Transverse colon (tissue), 4 donors: ENCODE data around the gene CFAP119.

Experiments
- POLR2A ChIP-seq: fragments of 450-650 bp; IDR thresholded peaks from one replicate; pipeline ENCODE4 v1.6.1; 2016; ENCODE audit warnings: antibody characterized with exemption, mild to moderate bottlenecking, moderate library complexity
- POLR2AphosphoS5 ChIP-seq, 3 donors: sonication (generic); formaldehyde crosslinking; IDR thresholded peaks; one replicate each; pipeline ENCODE4 v1.6.1; 2016; ENCODE audit warnings: antibody characterized with exemption in 3 of 3
- TF ChIP-seq, protein P1 (sequence below), 5 experiments: fragments of 200-600 bp in 3 of 5; fragments of 450-650 bp in 2 of 5; sonication (generic) in 3 of 5; IDR thresholded peaks; 1 replicate in 2 of 5; 2 replicates in 3 of 5; pipeline ENCODE4 v1.5.1; 2016 to 2017; ENCODE audit warnings: antibody characterized with exemption in 5 of 5, inconsistent platforms in 3 of 5, mild to moderate bottlenecking in 2 of 5, moderate library complexity in 1 of 5

GRCh38 chr16:30725418-30725792 is 36.5 kb downstream of the CFAP119 start:
- TF ChIP-seq, protein P1, sequence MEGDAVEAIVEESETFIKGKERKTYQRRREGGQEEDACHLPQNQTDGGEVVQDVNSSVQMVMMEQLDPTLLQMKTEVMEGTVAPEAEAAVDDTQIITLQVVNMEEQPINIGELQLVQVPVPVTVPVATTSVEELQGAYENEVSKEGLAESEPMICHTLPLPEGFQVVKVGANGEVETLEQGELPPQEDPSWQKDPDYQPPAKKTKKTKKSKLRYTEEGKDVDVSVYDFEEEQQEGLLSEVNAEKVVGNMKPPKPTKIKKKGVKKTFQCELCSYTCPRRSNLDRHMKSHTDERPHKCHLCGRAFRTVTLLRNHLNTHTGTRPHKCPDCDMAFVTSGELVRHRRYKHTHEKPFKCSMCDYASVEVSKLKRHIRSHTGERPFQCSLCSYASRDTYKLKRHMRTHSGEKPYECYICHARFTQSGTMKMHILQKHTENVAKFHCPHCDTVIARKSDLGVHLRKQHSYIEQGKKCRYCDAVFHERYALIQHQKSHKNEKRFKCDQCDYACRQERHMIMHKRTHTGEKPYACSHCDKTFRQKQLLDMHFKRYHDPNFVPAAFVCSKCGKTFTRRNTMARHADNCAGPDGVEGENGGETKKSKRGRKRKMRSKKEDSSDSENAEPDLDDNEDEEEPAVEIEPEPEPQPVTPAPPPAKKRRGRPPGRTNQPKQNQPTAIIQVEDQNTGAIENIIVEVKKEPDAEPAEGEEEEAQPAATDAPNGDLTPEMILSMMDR (IDR thresholded peaks at IDR 0.05), result peak in 1 of 5 experiments; percentile 40
- no peak for TF ChIP-seq POLR2A
- peak in 1 of 3 donors; percentile 50 for TF ChIP-seq POLR2AphosphoS5 (IDR thresholded peaks at IDR 0.05)
